Measurements from ENCODE around the gene SLC7A9. TPM values are rescaled to one million over a fixed set of nuclear protein-coding genes. Genes with fewer than 3 reads are reported as not detected.

Gene SLC7A9
- 0.16 TPM in 1 of 2 replicates, not detected in the other for total RNA-seq

GRCh38 chr19:32869369-32869965 lies at the start of gene SLC7A9:
Gene SLC7A9 (minus strand): TSS chr19:32869767. CDS start chr19:32868534, 1,233 bp downstream.

Small RNAs within 50 kb of the gene (small RNA-seq; reads per million reads assigned to genes)
- gene RN7SKP22, result not detected

Other genes starting within 250 kb of the SLC7A9 start
- gene ANKRD27, start 194.6 kb downstream of the SLC7A9 start, total RNA-seq, result 44.3 and 48.2 TPM in 2 replicates
- gene RGS9BP, start 193.9 kb downstream of the SLC7A9 start, total RNA-seq, result 0.36 and 0.81 TPM in 2 replicates
- gene NUDT19, start 177.9 kb downstream of the SLC7A9 start, total RNA-seq, result 13.1 and 13.7 TPM in 2 replicates
- 0.24 and 0.81 TPM in 2 replicates for gene TDRD12, start 150.0 kb downstream of the SLC7A9 start, total RNA-seq
- gene CEP89, start 102.2 kb upstream of the SLC7A9 start, total RNA-seq, result 24.2 and 24.5 TPM in 2 replicates
- gene FAAP24, start 102.5 kb upstream of the SLC7A9 start, total RNA-seq, result 2.4 and 2.9 TPM in 2 replicates
- gene RHPN2, start 195.1 kb upstream of the SLC7A9 start, total RNA-seq, result 4.7 and 7.3 TPM in 2 replicates
- 6.2 and 7.5 TPM in 2 replicates for gene GPATCH1, start 211.4 kb upstream of the SLC7A9 start, total RNA-seq